ENCODE measurements around the gene RNF19B. TPM values are rescaled to one million over a fixed set of nuclear protein-coding genes. Genes with fewer than 3 reads are reported as not detected.
"Not testable (repeated sequence)": the region's sequence is repeated elsewhere in the genome, so short reads cannot be mapped to it uniquely, and the experiment has no call there.

Gene RNF19B
- total RNA-seq, 2 donors from 2014 or later: 10.2 to 10.3 TPM

DNA sequence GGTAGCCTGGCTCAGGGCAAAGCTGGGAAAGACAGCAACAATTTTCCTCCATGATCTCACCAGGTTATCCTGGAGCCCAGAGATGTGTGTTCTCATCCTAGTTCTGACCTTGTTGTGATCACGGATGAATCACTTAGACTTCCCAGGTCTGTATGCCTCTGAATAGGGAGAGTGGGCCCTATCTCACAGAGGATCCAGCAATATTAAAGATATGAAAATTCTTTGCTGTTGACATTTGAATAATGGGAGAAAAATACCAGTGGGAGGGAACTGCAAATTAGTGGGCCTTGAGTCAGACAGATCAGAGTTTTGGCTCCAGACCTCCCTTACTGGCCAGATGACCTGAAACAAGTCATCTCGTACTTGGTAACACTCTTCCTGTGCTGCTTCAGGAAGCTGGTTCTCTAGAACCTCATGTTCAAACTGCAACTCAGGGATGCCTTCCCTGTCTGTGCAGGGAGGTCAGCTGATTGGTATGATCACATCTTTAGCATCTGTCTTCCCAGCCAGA lies 32.8 kb upstream of the RNF19B start:
- peak overlapping the region; percentile 35 to 46 for H3K27ac ChIP-seq
- TF ChIP-seq, protein P1, sequence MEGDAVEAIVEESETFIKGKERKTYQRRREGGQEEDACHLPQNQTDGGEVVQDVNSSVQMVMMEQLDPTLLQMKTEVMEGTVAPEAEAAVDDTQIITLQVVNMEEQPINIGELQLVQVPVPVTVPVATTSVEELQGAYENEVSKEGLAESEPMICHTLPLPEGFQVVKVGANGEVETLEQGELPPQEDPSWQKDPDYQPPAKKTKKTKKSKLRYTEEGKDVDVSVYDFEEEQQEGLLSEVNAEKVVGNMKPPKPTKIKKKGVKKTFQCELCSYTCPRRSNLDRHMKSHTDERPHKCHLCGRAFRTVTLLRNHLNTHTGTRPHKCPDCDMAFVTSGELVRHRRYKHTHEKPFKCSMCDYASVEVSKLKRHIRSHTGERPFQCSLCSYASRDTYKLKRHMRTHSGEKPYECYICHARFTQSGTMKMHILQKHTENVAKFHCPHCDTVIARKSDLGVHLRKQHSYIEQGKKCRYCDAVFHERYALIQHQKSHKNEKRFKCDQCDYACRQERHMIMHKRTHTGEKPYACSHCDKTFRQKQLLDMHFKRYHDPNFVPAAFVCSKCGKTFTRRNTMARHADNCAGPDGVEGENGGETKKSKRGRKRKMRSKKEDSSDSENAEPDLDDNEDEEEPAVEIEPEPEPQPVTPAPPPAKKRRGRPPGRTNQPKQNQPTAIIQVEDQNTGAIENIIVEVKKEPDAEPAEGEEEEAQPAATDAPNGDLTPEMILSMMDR (IDR thresholded peaks at IDR 0.05): no peak
- H3K4me1 ChIP-seq: peaks cover 0 to 49% of the 10 kb centered on the region in 2 donors
- H3K9me3 ChIP-seq: no peaks in the 10 kb centered on the region
- no peak overlapping the region for H3K4me3 ChIP-seq
- no peaks in the 10 kb centered on the region for H3K27me3 ChIP-seq
- H3K36me3 ChIP-seq: no peaks in the 10 kb centered on the region
- DNase-seq (ENCODE audit: low spot score): no peak

DNA sequence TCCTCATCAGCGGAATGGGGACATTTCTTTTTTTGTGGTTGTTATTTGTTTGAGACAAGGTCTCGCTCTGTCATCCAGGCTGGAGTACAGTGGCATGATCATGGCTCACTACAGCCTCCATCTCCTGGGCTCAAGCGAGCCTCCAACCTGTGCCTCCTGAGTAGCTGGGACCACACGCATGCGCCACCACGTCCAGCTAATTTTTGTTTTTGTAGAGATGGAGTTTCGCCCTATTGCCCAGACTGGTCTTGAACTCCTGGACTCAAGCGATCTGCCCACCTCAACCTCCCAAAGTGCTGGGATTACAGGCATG lies 28.7 kb upstream of the RNF19B start:
- H3K9me3 ChIP-seq; H3K4me3 ChIP-seq; DNase-seq (ENCODE audit: low spot score); H3K27me3 ChIP-seq; H3K36me3 ChIP-seq: not testable (repeated sequence)
- peak overlapping the region in 1 of 2 donors; percentile 59 for H3K27ac ChIP-seq
- peaks cover 0 to 64% of the 10 kb centered on the region in 2 donors for H3K4me1 ChIP-seq

DNA sequence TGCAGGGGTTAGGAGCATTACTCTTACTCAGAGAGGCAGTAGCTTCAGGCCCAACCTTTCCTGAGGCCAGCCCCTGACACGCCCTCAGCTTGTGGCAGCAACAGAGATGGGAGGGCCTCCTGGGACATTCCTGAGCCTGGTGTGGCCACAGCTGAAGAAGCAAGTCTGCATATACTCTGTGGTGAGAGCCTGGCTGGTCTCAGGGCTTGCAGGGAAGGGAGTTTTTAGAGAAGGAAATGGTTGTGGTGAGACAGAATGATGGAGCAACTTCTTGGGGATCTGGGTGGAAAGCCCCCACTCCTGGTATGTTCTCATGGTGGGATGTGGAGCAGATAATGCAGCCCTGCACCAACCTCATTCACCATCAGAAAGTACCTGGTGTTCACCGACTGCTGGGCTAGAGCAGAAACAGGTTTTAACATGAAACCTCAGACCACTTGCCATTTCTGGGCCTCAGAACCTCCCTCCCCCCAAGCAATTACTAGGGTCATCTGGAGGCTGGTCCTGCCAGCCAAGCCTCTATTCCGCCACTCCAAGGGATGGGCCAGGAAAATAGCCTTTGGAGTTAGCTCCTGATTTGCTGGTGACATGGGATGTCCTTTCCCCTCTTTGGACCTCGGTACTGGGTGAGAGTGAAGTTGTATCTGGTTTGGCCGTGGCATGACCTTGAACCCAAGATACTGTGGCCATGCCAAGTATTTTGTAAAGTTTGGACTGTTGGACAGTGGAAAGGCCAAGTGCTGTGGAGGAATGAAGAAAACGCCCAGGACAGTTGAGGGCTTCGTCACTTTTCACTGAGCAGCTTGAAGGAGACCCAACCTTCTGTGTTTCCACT lies 28.1 kb upstream of the RNF19B start:
- Histone ChIP-seq H3K27ac (peak overlapping the region in 1 of 2 donors; percentile 59), H3K9me3 (no peaks in the 10 kb centered on the region), H3K27me3 (no peaks in the 10 kb centered on the region), H3K4me1 (peaks cover 0 to 61% of the 10 kb centered on the region in 2 donors), H3K36me3 (no peaks in the 10 kb centered on the region), H3K4me3 (no peak overlapping the region)
- TF ChIP-seq, protein P1 (IDR thresholded peaks at IDR 0.05): no peak
- peak; percentile 88 for DNase-seq (ENCODE audit: low spot score)

DNA sequence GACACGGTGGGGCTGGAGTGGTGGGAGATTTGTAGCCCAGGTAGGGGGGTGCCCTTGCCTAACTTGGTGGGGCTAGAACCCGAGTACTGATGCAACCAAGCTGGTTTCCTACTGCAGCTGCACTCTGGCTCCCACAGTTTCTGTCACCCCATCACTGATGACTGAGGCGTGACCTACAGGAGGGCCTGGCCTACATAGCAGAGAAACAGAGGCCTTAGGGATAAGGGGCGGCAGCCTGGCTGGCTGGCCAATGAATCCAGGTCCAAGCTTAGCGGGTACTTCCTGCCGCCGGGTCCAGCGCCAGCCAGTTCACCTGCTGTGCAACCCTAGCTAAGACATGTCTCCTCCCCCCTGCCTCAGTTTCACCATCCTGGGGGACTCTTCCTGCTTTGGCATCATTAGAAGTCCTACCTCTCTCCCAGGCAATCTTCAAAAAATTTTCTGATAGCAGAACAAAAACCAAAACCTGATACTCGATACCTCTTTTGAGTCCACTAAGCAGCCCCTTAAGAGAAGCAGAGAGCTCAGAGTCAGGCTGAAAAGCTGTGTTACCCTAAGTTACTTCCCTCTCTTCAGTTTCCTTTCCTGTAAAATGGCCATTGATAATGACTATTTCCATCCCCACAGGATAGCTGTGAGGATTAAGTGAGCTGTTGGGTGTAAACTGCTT lies 27.3 kb upstream of the RNF19B start:
- DNase-seq (ENCODE audit: low spot score): no peak
- Histone ChIP-seq H3K36me3 (no peaks in the 10 kb centered on the region), H3K9me3 (no peaks in the 10 kb centered on the region), H3K4me3 (no peak overlapping the region), H3K4me1 (peaks cover 0 to 54% of the 10 kb centered on the region in 2 donors), H3K27me3 (no peaks in the 10 kb centered on the region), H3K27ac (peak overlapping the region; percentile 15 to 59)
- TF ChIP-seq, protein P1 (IDR thresholded peaks at IDR 0.05): no peak

DNA sequence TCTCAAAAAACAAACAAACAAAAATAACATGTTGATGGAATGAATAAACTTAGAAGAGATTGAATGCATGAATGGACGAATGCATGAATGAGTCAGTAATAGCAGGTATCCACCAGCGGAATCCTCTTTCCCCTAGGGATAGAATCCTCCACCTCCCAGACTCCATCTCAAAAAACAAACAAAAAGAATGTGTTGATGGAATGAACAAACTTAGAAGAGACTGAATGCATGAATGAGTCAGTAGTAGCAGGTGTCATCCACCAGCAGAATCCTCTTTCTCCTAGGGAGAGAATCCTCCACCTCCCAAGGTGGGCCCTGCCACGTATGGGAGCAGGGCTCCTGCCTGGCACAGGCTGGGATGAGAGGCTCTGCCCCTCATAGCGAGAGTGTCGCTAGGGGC lies 26.8 kb upstream of the RNF19B start:
- H3K27me3 ChIP-seq: no peaks in the 10 kb centered on the region
- peak overlapping the region; percentile 15 to 59 for H3K27ac ChIP-seq
- no peaks in the 10 kb centered on the region for H3K36me3 ChIP-seq
- TF ChIP-seq, protein P1 (IDR thresholded peaks at IDR 0.05): no peak
- DNase-seq (ENCODE audit: low spot score): no peak
- H3K9me3 ChIP-seq: no peaks in the 10 kb centered on the region
- H3K4me1 ChIP-seq: peaks cover 0 to 52% of the 10 kb centered on the region in 2 donors
- no peak overlapping the region for H3K4me3 ChIP-seq

DNA sequence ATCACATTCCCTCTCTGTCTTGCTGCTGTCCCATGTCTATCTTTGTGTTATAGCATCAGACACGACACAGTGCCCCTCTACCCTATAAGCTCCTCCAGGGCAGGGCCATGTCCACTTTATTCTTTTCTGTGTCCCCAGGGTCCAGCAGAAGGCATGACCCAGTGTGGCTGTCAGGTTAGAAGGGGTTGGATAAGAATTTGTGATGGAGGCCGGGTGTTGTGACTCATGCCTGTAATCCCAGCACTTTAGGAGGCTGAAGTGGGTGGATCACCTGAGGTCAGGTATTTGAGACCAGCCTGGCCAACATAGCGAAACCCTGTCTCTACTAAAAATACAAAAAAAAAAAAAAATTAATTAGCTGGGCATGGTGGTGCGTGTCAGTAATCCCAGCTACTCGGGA lies 26.3 kb upstream of the RNF19B start:
- peaks cover 0 to 52% of the 10 kb centered on the region in 2 donors for H3K4me1 ChIP-seq
- H3K36me3 ChIP-seq: no peaks in the 10 kb centered on the region
- no peak overlapping the region for H3K27ac ChIP-seq
- H3K27me3 ChIP-seq: no peaks in the 10 kb centered on the region
- TF ChIP-seq, protein P1 (IDR thresholded peaks at IDR 0.05): no peak
- DNase-seq (ENCODE audit: low spot score): no peak
- no peaks in the 10 kb centered on the region for H3K9me3 ChIP-seq
- no peak overlapping the region for H3K4me3 ChIP-seq

Measured in right atrium auricular region (tissue), 2 donors.